GM18505 (cell line): ENCODE measurements around the gene MIPOL1.

Experiments used
- ATAC-seq: cut with Tn5 transposase; IDR thresholded peaks from one replicate; pipeline ENCODE4 v1.9.1; 2021; ENCODE audit not compliant: unreplicated experiment
- POLR2A ChIP-seq: IDR thresholded peaks from 4 replicates; pipeline ENCODE4 v1.6.1; 2011; ENCODE audit warnings: borderline replicate concordance; ENCODE audit not compliant: insufficient read depth, insufficient read length; ENCODE audit errors: extremely low read depth

MIPOL1 gene

GRCh38 chr14:37595809-37596621 is 398.3 kb downstream of the MIPOL1 start:
- TF ChIP-seq POLR2A = no peak
- ATAC-seq = peak; percentile 63

DNA sequence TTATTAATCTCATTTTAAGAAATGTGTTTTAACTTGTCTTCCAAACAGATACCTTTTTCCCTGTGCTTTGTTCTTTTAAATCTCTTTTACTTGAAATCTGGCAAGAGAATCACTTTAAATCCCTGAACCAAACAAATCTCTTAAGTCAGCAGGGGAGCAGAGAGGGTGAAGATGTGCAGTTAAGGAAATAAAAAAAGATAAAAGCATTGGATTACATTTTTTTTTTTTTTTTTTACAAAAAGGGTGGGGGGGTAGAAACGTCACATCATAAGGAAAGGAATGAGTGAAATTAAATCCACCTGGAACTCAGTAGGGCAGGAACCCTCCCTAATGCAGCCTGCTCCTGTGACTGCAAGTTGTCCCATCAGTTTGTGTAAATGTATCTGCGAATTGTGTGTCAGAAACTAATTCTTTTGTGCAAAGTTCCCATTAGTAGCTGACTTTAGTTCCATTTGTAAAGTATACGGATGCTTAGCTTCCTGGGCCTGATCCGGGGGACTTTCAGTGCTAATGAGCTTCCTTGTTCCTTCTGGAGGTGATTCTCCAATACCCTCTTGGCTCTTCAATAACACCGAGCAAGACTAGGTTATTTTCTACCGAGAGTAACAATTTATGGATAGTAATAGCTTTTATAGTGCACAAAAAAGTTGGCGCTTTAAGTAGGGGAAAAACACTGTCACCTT is 399.2 kb downstream of the MIPOL1 start:
- TF ChIP-seq POLR2A = no peak
- no peak for ATAC-seq

DNA sequence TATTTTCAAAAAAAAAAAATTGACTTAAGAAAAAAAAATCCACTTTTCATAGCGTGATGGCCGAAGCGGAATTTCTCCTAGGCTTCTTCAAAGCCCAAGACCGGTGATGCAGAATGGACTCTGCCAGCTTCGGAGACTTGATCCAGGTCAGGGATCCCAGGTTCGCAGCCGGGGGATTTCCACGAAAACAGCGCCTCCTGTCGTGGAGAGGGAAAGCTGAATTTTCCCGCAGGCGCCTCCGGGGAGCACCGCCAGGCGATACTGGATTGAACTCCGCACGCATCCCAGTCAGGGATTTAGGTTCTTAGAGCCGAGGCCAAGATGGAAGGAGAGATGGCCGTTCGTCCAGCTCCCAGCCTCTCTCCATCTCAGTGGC is 399.8 kb downstream of the MIPOL1 start:
- TF ChIP-seq POLR2A = no peak
- no peak for ATAC-seq

DNA sequence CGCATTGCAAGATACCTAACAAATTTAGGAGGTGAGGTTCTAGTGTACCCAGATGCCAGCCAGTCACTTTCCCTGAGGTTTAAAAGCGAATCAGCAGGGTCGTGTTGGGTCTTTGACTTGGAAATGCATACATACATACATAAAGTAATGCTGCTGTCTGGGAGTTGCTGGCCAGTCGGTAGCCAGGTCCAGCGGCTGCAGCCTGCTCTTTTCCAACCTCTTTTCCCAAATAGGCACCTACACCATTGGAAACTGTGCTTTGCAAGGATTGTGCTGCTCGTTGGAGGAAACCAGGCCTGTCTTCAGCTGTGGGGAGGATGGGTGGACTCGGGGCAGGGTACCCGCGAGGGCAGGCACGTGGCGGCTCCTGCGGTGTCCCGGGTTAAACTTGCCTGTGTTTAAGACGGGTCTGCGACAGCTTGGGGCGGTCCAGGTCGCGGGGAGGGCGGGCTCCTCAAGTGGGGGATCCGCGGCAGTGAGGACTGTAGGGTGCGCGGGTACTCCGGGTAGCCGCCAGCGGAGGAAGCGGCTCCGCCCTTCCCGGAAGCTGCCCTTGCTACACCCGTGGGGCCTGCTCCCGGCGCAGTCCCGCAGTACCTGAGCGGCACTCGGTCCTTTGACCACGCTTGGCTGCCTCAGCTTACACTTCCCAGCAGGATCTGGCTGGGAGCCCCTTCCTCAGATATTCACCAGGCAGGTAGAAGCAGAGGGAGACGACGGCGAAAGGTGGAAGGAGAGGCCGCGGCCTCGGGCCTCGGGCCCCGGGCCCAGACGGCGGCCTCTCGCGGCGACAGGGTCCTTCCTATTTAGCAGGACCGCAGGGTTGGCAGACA is 400.4 kb downstream of the MIPOL1 start:
- ATAC-seq = no peak
- TF ChIP-seq POLR2A = no peak

- TF ChIP-seq POLR2A = no peak
- no peak for ATAC-seq
Observed at GRCh38 chr14:37598747-37599506, 401.2 kb downstream of the MIPOL1 start.

GRCh38 chr14:37599507-37600368 is 402.0 kb downstream of the MIPOL1 start:
- ATAC-seq = no peak
- no peak for TF ChIP-seq POLR2A

- no peak for TF ChIP-seq POLR2A
- ATAC-seq = no peak
Observed at GRCh38 chr14:37600880-37601741, 403.4 kb downstream of the MIPOL1 start.

GRCh38 chr14:37601865-37602264 is 404.1 kb downstream of the MIPOL1 start:
- TF ChIP-seq POLR2A = no peak
- no peak for ATAC-seq
